H1 (cell line): ENCODE data around the gene PTN. TPM values are rescaled to one million over a fixed set of nuclear protein-coding genes. Genes with fewer than 3 reads are reported as not detected.
"Not testable (repeated sequence)": the region's sequence is repeated elsewhere in the genome, so short reads cannot be mapped to it uniquely, and the experiment has no call there.

Source experiments
- CTCF ChIA-PET: fragments of 300-600 bp; sonication (Branson Sonifier 250); formaldehyde crosslinking; loops from one replicate; lab custom pipeline; 2021; ENCODE audit not compliant: partially characterized antibody; lab: Charles Lee
- POLR2A ChIA-PET: fragments of 300-600 bp; sonication (Branson Sonifier 250); formaldehyde crosslinking; loops from one replicate; lab custom pipeline; 2021; ENCODE audit warnings: inconsistent platforms; ENCODE audit not compliant: partially characterized antibody; lab: Charles Lee
- DNase-seq, 2 experiments: peaks; one replicate each; pipeline versions ENCODE4 v3.0.0 to v3.0.0-alpha.2; 2010 to 2022; ENCODE audit warnings: low spot score in 2 of 2, low read depth in 1 of 2, mixed read lengths in 1 of 2
- FAIRE-seq: peaks from 2 replicates; lab custom pipeline; 2011; peaks lifted over from hg19 to GRCh38; lab: Jason Lieb, UNC
- H2AFZ ChIP-seq: 2 replicates; pipeline ENCODE4 v1.8.1; 2012; ENCODE audit warnings: low read length, inconsistent platforms
- H2AK5ac ChIP-seq: 2 replicates; pipeline ENCODE4 v1.6.1; 2013; ENCODE audit warnings: low read depth, low read length
- H2BK120ac ChIP-seq: replicated peaks from 2 replicates; pipeline ENCODE3; 2013; ENCODE audit warnings: low read depth, low read length, inconsistent platforms
- H2BK12ac ChIP-seq: 2 replicates; pipeline ENCODE4 v1.6.1; 2013; ENCODE audit warnings: low read depth, low read length
- H2BK15ac ChIP-seq: 2 replicates; pipeline ENCODE4 v1.6.1; 2013; ENCODE audit warnings: low read length
- H2BK20ac ChIP-seq: 2 replicates; pipeline ENCODE4 v1.6.1; 2013; ENCODE audit warnings: low read length
- H2BK5ac ChIP-seq: 2 replicates; pipeline ENCODE4 v1.6.1; 2013; ENCODE audit warnings: low read depth, low read length
- H3K14ac ChIP-seq: 2 replicates; pipeline ENCODE4 v1.6.1; 2013; ENCODE audit warnings: inconsistent platforms; ENCODE audit not compliant: insufficient read length
- H3K18ac ChIP-seq: 2 replicates; pipeline ENCODE4 v1.6.1; 2013; ENCODE audit warnings: low read length; ENCODE audit errors: extremely low read depth
- H3K23ac ChIP-seq: 2 replicates; pipeline ENCODE4 v1.6.1; 2013; ENCODE audit warnings: inconsistent platforms; ENCODE audit not compliant: insufficient read length
- H3K23me2 ChIP-seq: 2 replicates; pipeline ENCODE4 v1.6.1; 2013; ENCODE audit warnings: low read depth, low read length
- H3K27ac ChIP-seq: 2 replicates; pipeline ENCODE4 v1.6.1; 2011; ENCODE audit warnings: low read depth, low read length, inconsistent platforms
- H3K27me3 ChIP-seq, 4 experiments: replicated peaks in 1 of 4; 1 replicate in 1 of 4; 2 replicates in 3 of 4; pipeline versions ENCODE4 v1.6.1 to v1.8.1; 2011 to 2013; ENCODE audit warnings: low read length in 3 of 4, mild to moderate bottlenecking in 3 of 4, inconsistent platforms in 2 of 4, mixed read lengths in 2 of 4, moderate library complexity in 1 of 4; ENCODE audit not compliant: control insufficient read depth in 3 of 4, insufficient read depth in 3 of 4; ENCODE audit errors: extremely low read depth in 1 of 4
- H3K36me3 ChIP-seq, 4 experiments: 2 replicates each; pipeline versions ENCODE4 v1.6.1 to v1.8.1; 2011 to 2013; ENCODE audit warnings: mild to moderate bottlenecking in 4 of 4, low read length in 3 of 4, moderate library complexity in 2 of 4, control low read depth in 1 of 4, inconsistent platforms in 1 of 4; ENCODE audit not compliant: insufficient read depth in 4 of 4, control insufficient read depth in 2 of 4
- H3K4ac ChIP-seq: replicated peaks from 2 replicates; pipeline ENCODE3; 2013; ENCODE audit warnings: low read length, low read depth, mixed read lengths, inconsistent platforms; ENCODE audit not compliant: insufficient read length
- H3K4me1 ChIP-seq, 4 experiments: replicated peaks in 1 of 4; 1 replicate in 1 of 4; 2 replicates in 3 of 4; pipeline versions ENCODE4 v1.6.1 to v1.8.1; 2011 to 2013; ENCODE audit warnings: low read length in 3 of 4, inconsistent platforms in 2 of 4, mixed read lengths in 1 of 4; ENCODE audit not compliant: insufficient read depth in 4 of 4, control insufficient read depth in 3 of 4
- H3K4me2 ChIP-seq, 2 experiments: 2 replicates each; pipeline versions ENCODE4 v1.6.1 to v1.8.1; 2011 to 2013; ENCODE audit warnings: low read depth in 2 of 2, low read length in 2 of 2, control low read depth in 1 of 2, inconsistent platforms in 1 of 2, mild to moderate bottlenecking in 1 of 2; ENCODE audit not compliant: insufficient read depth in 1 of 2
- H3K4me3 ChIP-seq, 4 experiments: fragments of 200-600, 300-600 bp in 1 of 4; sonication (generic), shearing (Covaris generic), sonication (Bioruptor Twin) in 1 of 4; 2 replicates each; pipeline versions ENCODE4 v1.5.1 to v1.8.1; 2011 to 2016; ENCODE audit warnings: low read length in 4 of 4, low read depth in 3 of 4, control low read depth in 2 of 4, inconsistent platforms in 2 of 4, mild to moderate bottlenecking in 2 of 4, mixed read lengths in 1 of 4, moderate library complexity in 1 of 4; ENCODE audit not compliant: insufficient read depth in 2 of 4; ENCODE audit errors: extremely low read depth in 1 of 4
- H3K56ac ChIP-seq: replicated peaks from 2 replicates; pipeline ENCODE3; 2013; ENCODE audit warnings: low read depth, mild to moderate bottlenecking, mixed read lengths, low read length, inconsistent platforms; ENCODE audit not compliant: insufficient read length
- H3K79me1 ChIP-seq: 2 replicates; pipeline ENCODE4 v1.6.1; 2013; ENCODE audit warnings: low read depth, low read length, control low read depth
- H3K79me2 ChIP-seq, 2 experiments: 2 replicates each; pipeline versions ENCODE4 v1.6.1 to v1.8.1; 2012 to 2013; ENCODE audit warnings: low read length in 2 of 2, mild to moderate bottlenecking in 2 of 2, inconsistent platforms in 1 of 2; ENCODE audit not compliant: insufficient read depth in 2 of 2, control insufficient read depth in 1 of 2
- H3K9ac ChIP-seq, 4 experiments: replicated peaks in 1 of 4; 1 replicate in 1 of 4; 2 replicates in 3 of 4; pipeline versions ENCODE4 v1.6.1 to v1.8.1; 2011 to 2013; ENCODE audit warnings: low read depth in 3 of 4, low read length in 3 of 4, control low read depth in 2 of 4, mild to moderate bottlenecking in 2 of 4, moderate library complexity in 2 of 4, inconsistent platforms in 1 of 4; ENCODE audit errors: extremely low read depth in 1 of 4
- H3K9me3 ChIP-seq, 2 experiments: 2 replicates each; pipeline versions ENCODE4 v1.6.1 to v1.8.1; 2012 to 2013; ENCODE audit warnings: mild to moderate bottlenecking in 2 of 2, moderate library complexity in 2 of 2, control low read depth in 1 of 2, inconsistent platforms in 1 of 2, low read depth in 1 of 2, low read length in 1 of 2, mixed read lengths in 1 of 2; ENCODE audit not compliant: insufficient read depth in 2 of 2
- H4K20me1 ChIP-seq, 2 experiments: replicated peaks in 1 of 2; 2 replicates each; pipeline versions ENCODE3 to v1.8.1; 2011 to 2013; ENCODE audit warnings: inconsistent platforms in 2 of 2, low read length in 2 of 2, mild to moderate bottlenecking in 1 of 2; ENCODE audit not compliant: insufficient read depth in 2 of 2, control insufficient read depth in 1 of 2
- H4K5ac ChIP-seq: 2 replicates; pipeline ENCODE4 v1.6.1; 2013; ENCODE audit warnings: low read length, low read depth, mixed read lengths, inconsistent platforms; ENCODE audit not compliant: insufficient read length
- H4K8ac ChIP-seq: 2 replicates; pipeline ENCODE4 v1.8.0; 2013; ENCODE audit warnings: mild to moderate bottlenecking, moderate library complexity, low read length, inconsistent platforms; ENCODE audit not compliant: insufficient read depth; ENCODE audit errors: extremely low read depth
- H4K91ac ChIP-seq: replicated peaks from 2 replicates; pipeline ENCODE3; 2013; ENCODE audit warnings: low read length, mixed read lengths, inconsistent platforms; ENCODE audit not compliant: insufficient read length
- PHF8 ChIP-seq: fragments of 200-600 bp; sonication (generic); conservative IDR thresholded peaks from 2 replicates; pipeline ENCODE4 v1.7.1; 2012; ENCODE audit warnings: low read depth, mild to moderate bottlenecking, inconsistent platforms, low read length, moderate library complexity
- RFX5 ChIP-seq: IDR thresholded peaks from 2 replicates; pipeline ENCODE4 v1.6.1; 2011; ENCODE audit warnings: low read depth, low read length, improper control_type of control experiment, borderline replicate concordance
- WGBS, 2 experiments: shearing (Covaris generic) in 1 of 2; methylation state at CpG; one replicate each; pipeline versions ENCODE4 v1.1.6 to v1.1.7; 2013 to 2015; ENCODE audit warnings: low lambda C conversion rate in 2 of 2, mixed read lengths in 2 of 2, inconsistent platforms in 1 of 2, low coverage in 1 of 2, missing lambda C conversion rate in 1 of 2; ENCODE audit not compliant: insufficient replicate concordance in 2 of 2, insufficient coverage in 1 of 2, insufficient read length in 1 of 2; ENCODE audit errors: extremely low coverage in 1 of 2, missing lambda C conversion rate in 1 of 2; 5-methylcytosine and 5-hydroxymethylcytosine counted together
- polyA plus RNA-seq, 7 experiments: library from polyadenylated mRNA; depleted of rRNA in 3 of 7; stranded (reverse) in 5 of 7; unstranded in 2 of 7; fragments of >200 nt in 5 of 7; fragments of 200-250 nt in 2 of 7; gene quantifications; 1 replicate in 5 of 7; 2 replicates in 1 of 7; 4 replicates in 1 of 7; pipeline versions ENCODE4 v1.2.1 to v1.2.3, GENCODE V29; 2011 to 2013; ENCODE audit warnings: missing spikeins in 2 of 7, mixed read lengths in 2 of 7
- total RNA-seq: library from RNA; stranded (reverse); fragmentation: NEBNext Ultra II Directional; extraction: Animal tissue kit (Norgen Biotek cat#: 25700); gene quantifications from 2 replicates; pipeline ENCODE4 v1.2.1, GENCODE V29; 2021

The PTN gene
- total and polyA plus RNA-seq, 2 of the 8 experiments (the other 6 are each of a cell fraction or from before 2014, with no cell fraction given): 23.1 to 27.8 TPM

DNA sequence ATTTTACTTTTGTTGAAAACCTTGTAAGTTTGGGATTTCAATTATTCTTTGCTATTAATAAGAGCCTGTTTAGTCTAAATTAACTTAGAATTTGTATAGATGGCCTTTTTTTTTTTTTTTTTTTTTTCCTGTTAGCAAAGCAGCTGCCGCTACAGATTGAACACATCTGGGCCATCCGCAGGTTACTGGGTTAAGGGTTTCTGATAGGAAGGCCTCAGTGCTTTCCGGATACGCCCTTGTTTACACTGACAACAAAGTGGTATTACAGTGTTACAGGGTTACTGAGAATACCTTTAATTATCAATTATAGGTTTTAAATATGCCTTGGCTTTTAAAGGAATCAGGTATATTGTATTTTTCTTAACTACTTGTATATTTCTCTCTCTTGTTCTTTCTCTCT is 76.8 kb downstream of the PTN start (continued):
- TF ChIP-seq RFX5: no peak
- TF ChIP-seq PHF8: no peak

DNA sequence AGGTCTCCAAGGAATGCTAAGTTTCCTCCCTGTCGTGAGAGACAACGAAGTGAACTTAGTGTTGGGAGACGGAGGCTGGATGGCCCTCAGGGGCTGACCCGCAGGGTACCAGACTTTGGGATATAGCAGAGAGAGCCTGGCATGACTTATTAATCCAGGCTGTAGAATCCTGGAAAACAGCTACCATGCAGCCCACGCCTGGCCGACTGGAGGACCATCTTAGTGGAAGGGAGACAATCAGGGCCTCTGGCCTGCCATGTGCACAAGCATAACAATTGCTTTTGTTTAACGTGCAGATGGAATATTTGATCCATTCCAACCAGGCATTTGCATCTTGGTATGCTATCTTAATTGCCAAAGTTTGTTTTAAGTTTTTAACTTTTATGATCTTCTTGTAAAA is 78.1 kb downstream of the PTN start:
- H2BK12ac ChIP-seq, H2BK15ac ChIP-seq, H3K4me2 ChIP-seq, H4K5ac ChIP-seq, H2BK20ac ChIP-seq, H2AK5ac ChIP-seq, DNase-seq, H3K23ac ChIP-seq, H4K91ac ChIP-seq, H3K4me1 ChIP-seq, H3K18ac ChIP-seq, H4K20me1 ChIP-seq, H3K23me2 ChIP-seq, H3K79me1 ChIP-seq, H2AFZ ChIP-seq, H3K27ac ChIP-seq, FAIRE-seq, H3K9ac ChIP-seq, H3K4me3 ChIP-seq, H3K27me3 ChIP-seq, H2BK5ac ChIP-seq, H3K4ac ChIP-seq, H3K56ac ChIP-seq, H4K8ac ChIP-seq, POLR2A ChIA-PET, H3K9me3 ChIP-seq, H2BK120ac ChIP-seq, H3K14ac ChIP-seq, H3K36me3 ChIP-seq, H3K79me2 ChIP-seq: not testable (repeated sequence)
- CTCF ChIA-PET: interaction anchor here (1.3 kb wide), 1 partner anchor 1150 kb away, joined by 4 read pairs; no protein-coding TSS in a partner anchor
- WGBS, 2 experiments: 92% methylated on average over 7 of the region's 7 CpGs; no CpG with 5 or more reads in 1 of the 2 experiments
